H9 (cell line): ENCODE measurements around the gene LIN28B. TPM values are rescaled to one million over a fixed set of nuclear protein-coding genes. Genes with fewer than 3 reads are reported as not detected.

Experiments
- DNase-seq: peaks from one replicate; pipeline ENCODE4 v3.0.0-alpha.2; 2017
- H2AFZ ChIP-seq: one replicate; pipeline ENCODE4 v1.6.1; 2013; ENCODE audit warnings: mild to moderate bottlenecking, low read length, control low read depth, moderate library complexity
- H2AK5ac ChIP-seq: 2 replicates; pipeline ENCODE4 v1.6.1; 2013; ENCODE audit warnings: low read length, control low read depth, mixed read lengths; ENCODE audit not compliant: insufficient read length
- H2BK120ac ChIP-seq: one replicate; pipeline ENCODE4 v1.6.1; 2013; ENCODE audit warnings: low read depth, mild to moderate bottlenecking, low read length, control low read depth, inconsistent platforms; ENCODE audit not compliant: poor library complexity, severe bottlenecking
- H2BK12ac ChIP-seq: 2 replicates; pipeline ENCODE4 v1.6.1; 2013; ENCODE audit warnings: low read length, control low read depth, mixed read lengths, low read depth; ENCODE audit not compliant: insufficient read length
- H2BK15ac ChIP-seq: 2 replicates; pipeline ENCODE4 v1.6.1; 2013; ENCODE audit warnings: low read depth, low read length, control low read depth
- H2BK20ac ChIP-seq: one replicate; pipeline ENCODE4 v1.6.1; 2013; ENCODE audit warnings: low read depth, mild to moderate bottlenecking, low read length, control low read depth, inconsistent platforms; ENCODE audit not compliant: poor library complexity, severe bottlenecking
- H2BK5ac ChIP-seq: 2 replicates; pipeline ENCODE4 v1.6.1; 2013; ENCODE audit warnings: low read length, control low read depth, mixed read lengths; ENCODE audit not compliant: insufficient read length
- H3K14ac ChIP-seq: 2 replicates; pipeline ENCODE4 v1.6.1; 2013; ENCODE audit warnings: low read length, control low read depth; ENCODE audit not compliant: insufficient read depth
- H3K18ac ChIP-seq: 2 replicates; pipeline ENCODE4 v1.6.1; 2013; ENCODE audit warnings: low read depth, mild to moderate bottlenecking, mixed read lengths, low read length, control low read depth; ENCODE audit not compliant: insufficient read length
- H3K23ac ChIP-seq: 2 replicates; pipeline ENCODE4 v1.6.1; 2013; ENCODE audit warnings: low read length, control low read depth, mixed read lengths, low read depth; ENCODE audit not compliant: insufficient read length
- H3K23me2 ChIP-seq: 2 replicates; pipeline ENCODE4 v1.6.1; 2013; ENCODE audit warnings: low read depth, mild to moderate bottlenecking, mixed read lengths, low read length, control low read depth; ENCODE audit not compliant: insufficient read length, poor library complexity, severe bottlenecking
- H3K27ac ChIP-seq: 2 replicates; pipeline ENCODE4 v1.5.1; 2013; ENCODE audit warnings: low read length, control low read depth, mixed read lengths, low read depth; ENCODE audit not compliant: insufficient read length
- H3K27me3 ChIP-seq: 2 replicates; pipeline ENCODE4 v1.6.1; 2013; ENCODE audit warnings: low read length, control low read depth, inconsistent platforms; ENCODE audit not compliant: insufficient read depth
- H3K4ac ChIP-seq: 2 replicates; pipeline ENCODE4 v1.6.1; 2013; ENCODE audit warnings: low read depth, mild to moderate bottlenecking, control low read depth, inconsistent platforms, low read length, moderate library complexity
- H3K4me1 ChIP-seq: 2 replicates; pipeline ENCODE4 v1.6.1; 2013; ENCODE audit warnings: low read length, control low read depth, inconsistent platforms; ENCODE audit not compliant: insufficient read depth
- H3K4me2 ChIP-seq: 2 replicates; pipeline ENCODE4 v1.6.1; 2013; ENCODE audit warnings: low read length, control low read depth, mixed read lengths; ENCODE audit not compliant: insufficient read length, insufficient read depth
- H3K56ac ChIP-seq: 2 replicates; pipeline ENCODE4 v1.6.1; 2013; ENCODE audit warnings: low read depth, mild to moderate bottlenecking, mixed read lengths, low read length, control low read depth; ENCODE audit not compliant: insufficient read length
- H3K79me1 ChIP-seq: 2 replicates; pipeline ENCODE4 v1.6.1; 2013; ENCODE audit warnings: low read depth, mild to moderate bottlenecking, moderate library complexity, low read length, control low read depth, inconsistent platforms; ENCODE audit not compliant: insufficient read depth, poor library complexity, severe bottlenecking
- H3K79me2 ChIP-seq: 2 replicates; pipeline ENCODE4 v1.6.1; 2013; ENCODE audit warnings: low read length, control low read depth, inconsistent platforms; ENCODE audit not compliant: insufficient read depth
- H3K9ac ChIP-seq: 2 replicates; pipeline ENCODE4 v1.6.1; 2013; ENCODE audit warnings: low read length, control low read depth, mixed read lengths; ENCODE audit not compliant: insufficient read length; ENCODE audit errors: extremely low read depth
- H3K9me3 ChIP-seq: one replicate; pipeline ENCODE4 v1.6.1; 2013; ENCODE audit warnings: low read depth, low read length, inconsistent platforms; ENCODE audit not compliant: control insufficient read depth
- H3T11ph ChIP-seq: one replicate; pipeline ENCODE4 v1.6.1; 2013; ENCODE audit warnings: mild to moderate bottlenecking, low read length, control low read depth, inconsistent platforms
- H4K20me1 ChIP-seq: one replicate; pipeline ENCODE4 v1.6.1; 2013; ENCODE audit not compliant: control insufficient read depth, insufficient read length, insufficient read depth
- H4K5ac ChIP-seq: 2 replicates; pipeline ENCODE4 v1.6.1; 2013; ENCODE audit warnings: low read depth, mild to moderate bottlenecking, mixed read lengths, low read length, control low read depth; ENCODE audit not compliant: insufficient read length
- H4K8ac ChIP-seq: replicated peaks from 2 replicates; pipeline ENCODE4 v1.6.1; 2013; ENCODE audit warnings: low read length, control low read depth, mixed read lengths, low read depth; ENCODE audit not compliant: insufficient read length
- H4K91ac ChIP-seq: 2 replicates; pipeline ENCODE4 v1.6.1; 2013; ENCODE audit warnings: low read depth, mild to moderate bottlenecking, moderate library complexity, mixed read lengths, low read length, control low read depth; ENCODE audit not compliant: insufficient read length
- H3K27ac Mint-ChIP-seq, 3 experiments: 2 replicates in 2 of 3; 3 replicates in 1 of 3; pipeline ENCODE4 v1.8.0; 2020 to 2021; ENCODE audit warnings: mixed read lengths in 3 of 3, mild to moderate bottlenecking in 1 of 3, moderate library complexity in 1 of 3
- H3K27me3 Mint-ChIP-seq: 2 replicates; pipeline ENCODE4 v1.8.0; 2021; ENCODE audit warnings: low read depth, mild to moderate bottlenecking, moderate library complexity, mixed read lengths
- H3K36me3 Mint-ChIP-seq, 3 experiments: 2 replicates in 2 of 3; 3 replicates in 1 of 3; pipeline ENCODE4 v1.8.0; 2020 to 2021; ENCODE audit warnings: low read depth in 3 of 3, mixed read lengths in 3 of 3; ENCODE audit not compliant: insufficient read depth in 1 of 3
- H3K4me1 Mint-ChIP-seq, 2 experiments: 2 replicates each; pipeline ENCODE4 v1.8.0; 2020; ENCODE audit warnings: mixed read lengths in 2 of 2
- H3K4me3 Mint-ChIP-seq, 2 experiments: 2 replicates in 1 of 2; 3 replicates in 1 of 2; pipeline ENCODE4 v1.8.0; 2020 to 2021; ENCODE audit warnings: mild to moderate bottlenecking in 2 of 2, mixed read lengths in 2 of 2, moderate library complexity in 1 of 2
- H3K9me3 Mint-ChIP-seq, 2 experiments: 2 replicates in 1 of 2; 3 replicates in 1 of 2; pipeline ENCODE4 v1.8.0; 2020; ENCODE audit warnings: mild to moderate bottlenecking in 2 of 2, mixed read lengths in 2 of 2, moderate library complexity in 1 of 2
- WGBS: extraction: QIAGEN DNeasy Blood & Tissue Kit; methylation state at CpG from one replicate; pipeline ENCODE4 v1.1.7; 2013; ENCODE audit warnings: missing lambda C conversion rate, low lambda C conversion rate, mixed read lengths; ENCODE audit not compliant: insufficient read length; ENCODE audit errors: extremely low coverage; 5-methylcytosine and 5-hydroxymethylcytosine counted together
- total RNA-seq: library from RNA; stranded (reverse); gene quantifications from 2 replicates; pipeline ENCODE4 v1.2.1, GENCODE V29; 2021
- TF ChIP-seq, protein P1 (sequence below): fragments of 200-600 bp; sonication (generic); conservative IDR thresholded peaks from 3 replicates; pipeline ENCODE4 v1.8.0; 2021; ENCODE audit warnings: antibody characterized with exemption, mild to moderate bottlenecking

Gene LIN28B
- total RNA-seq, 1 experiment from 2014 or later, result 110 TPM

DNA sequence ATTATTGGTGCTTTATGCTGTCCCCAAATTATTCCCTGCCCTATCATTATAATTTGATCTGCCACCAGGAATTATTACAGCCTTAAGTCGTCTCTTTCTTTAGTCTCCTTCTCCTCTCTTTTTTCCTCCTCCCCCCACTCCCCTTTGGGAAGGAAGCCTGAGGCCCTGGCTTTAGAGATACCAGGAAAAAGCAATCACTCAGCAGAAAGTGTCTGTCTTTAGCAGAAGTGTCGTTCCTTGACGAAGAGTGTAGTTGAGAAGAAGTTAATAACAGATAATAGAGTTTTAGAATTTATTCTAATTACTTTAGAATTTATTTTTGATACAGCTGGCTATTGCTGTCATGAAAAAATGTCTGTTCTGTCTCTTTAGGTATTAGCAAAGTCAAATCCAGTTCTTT lies 16.5 kb downstream of the LIN28B start:
- Histone ChIP-seq H3K27ac (no peak overlapping the region), H2BK12ac (no peak overlapping the region), H2AK5ac (no peak overlapping the region), H3K4me2 (no peak overlapping the region), H2BK15ac (no peak overlapping the region), H4K8ac (no peak overlapping the region), H3K79me2 (peaks cover 6% of the 10 kb centered on the region; the same call in 1 of the 2 replicates), H3K27me3 (no peaks in the 10 kb centered on the region), H3K23me2 (no peaks in the 10 kb centered on the region), H3K23ac (no peak overlapping the region), H4K91ac (no peak overlapping the region), H3K56ac (no peak overlapping the region), H3K18ac (no peak overlapping the region), H3K4me1 (peaks cover 3% of the 10 kb centered on the region; the same call in 1 of the 2 replicates), H3K9me3 (no peaks in the 10 kb centered on the region), H2BK5ac (no peak overlapping the region), H2AFZ (no peak overlapping the region), H4K20me1 (no peaks in the 10 kb centered on the region), H3K4ac (no peak overlapping the region), H4K5ac (no peak overlapping the region), H2BK20ac (no peak overlapping the region), H3K79me1 (peaks cover 4% of the 10 kb centered on the region), H3K9ac (no peak overlapping the region), H3K14ac (no peak overlapping the region), H3T11ph (no peak overlapping the region), H2BK120ac (no peak overlapping the region)
- H3K36me3 Mint-ChIP-seq, result peaks cover 8 to 33% (median 31%) of the 10 kb centered on the region in 3 experiments
- TF ChIP-seq, protein P1, sequence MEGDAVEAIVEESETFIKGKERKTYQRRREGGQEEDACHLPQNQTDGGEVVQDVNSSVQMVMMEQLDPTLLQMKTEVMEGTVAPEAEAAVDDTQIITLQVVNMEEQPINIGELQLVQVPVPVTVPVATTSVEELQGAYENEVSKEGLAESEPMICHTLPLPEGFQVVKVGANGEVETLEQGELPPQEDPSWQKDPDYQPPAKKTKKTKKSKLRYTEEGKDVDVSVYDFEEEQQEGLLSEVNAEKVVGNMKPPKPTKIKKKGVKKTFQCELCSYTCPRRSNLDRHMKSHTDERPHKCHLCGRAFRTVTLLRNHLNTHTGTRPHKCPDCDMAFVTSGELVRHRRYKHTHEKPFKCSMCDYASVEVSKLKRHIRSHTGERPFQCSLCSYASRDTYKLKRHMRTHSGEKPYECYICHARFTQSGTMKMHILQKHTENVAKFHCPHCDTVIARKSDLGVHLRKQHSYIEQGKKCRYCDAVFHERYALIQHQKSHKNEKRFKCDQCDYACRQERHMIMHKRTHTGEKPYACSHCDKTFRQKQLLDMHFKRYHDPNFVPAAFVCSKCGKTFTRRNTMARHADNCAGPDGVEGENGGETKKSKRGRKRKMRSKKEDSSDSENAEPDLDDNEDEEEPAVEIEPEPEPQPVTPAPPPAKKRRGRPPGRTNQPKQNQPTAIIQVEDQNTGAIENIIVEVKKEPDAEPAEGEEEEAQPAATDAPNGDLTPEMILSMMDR, result no peak
- no CpG with 5 or more reads among the region's 3 CpGs for WGBS
- H3K27ac Mint-ChIP-seq, result peak overlapping the region in 2 of 3 experiments; percentile 68 to 93; a peak in 3 of 7 replicates
- H3K27me3 Mint-ChIP-seq, result no peaks in the 10 kb centered on the region
- no peak for DNase-seq
- H3K9me3 Mint-ChIP-seq, result no peaks in the 10 kb centered on the region
- H3K4me3 Mint-ChIP-seq, result no peak overlapping the region; a peak in 1 of 5 replicates
- peaks cover 35 to 46% of the 10 kb centered on the region in 2 experiments for H3K4me1 Mint-ChIP-seq
